Colonic mucosa (tissue), 4 donors: ENCODE results near the gene KLHL17. TPM values are rescaled to one million over a fixed set of nuclear protein-coding genes. Genes with fewer than 3 reads are reported as not detected.

Source experiments
- DNase-seq: peaks from one replicate; pipeline ENCODE4 v3.0.0-alpha.2; 2020
- H3K27ac ChIP-seq: fragments of 200-600 bp; one replicate; pipeline ENCODE4 v1.8.0; 2021
- H3K27me3 ChIP-seq: fragments of 200-600 bp; one replicate; pipeline ENCODE4 v1.8.0; 2021
- H3K36me3 ChIP-seq: fragments of 200-600 bp; one replicate; pipeline ENCODE4 v1.8.0; 2021
- H3K4me1 ChIP-seq: fragments of 200-600 bp; one replicate; pipeline ENCODE4 v1.8.0; 2021; ENCODE audit warnings: mild to moderate bottlenecking
- H3K4me3 ChIP-seq: fragments of 200-600 bp; one replicate; pipeline ENCODE4 v1.8.0; 2021
- H3K9ac ChIP-seq, 2 donors: one replicate each; pipeline ENCODE4 v1.7.0; 2013; ENCODE audit warnings: control low read depth in 2 of 2, low read depth in 2 of 2, low read length in 2 of 2
- H3K9me3 ChIP-seq: fragments of 200-600 bp; one replicate; pipeline ENCODE4 v1.8.0; 2021
- intact Hi-C: fragments of 100-400 bp; cut with DNase I; formaldehyde crosslinking; loops from one replicate; pipeline ENCODE4 v1.14.1; 2022
- total RNA-seq, 2 donors: library from RNA; stranded (reverse); fragmentation: NEBNext Ultra II Directional in 1 of 2; extraction: Animal tissue kit (Norgen Biotek cat#: 25700) in 1 of 2; gene quantifications; one replicate each; pipeline ENCODE4 v1.2.1, GENCODE V29; 2021
- TF ChIP-seq, protein P1 (sequence below): fragments of 200-600 bp; IDR thresholded peaks from one replicate; pipeline ENCODE4 v1.8.0; 2022; ENCODE audit warnings: antibody characterized with exemption, mild to moderate bottlenecking
- donor health status: healthy.
- donor health status: DM: no; HTN: no; CAD: no.
- donor health status: DM: no; HTN: no; CAD: no.

The KLHL17 gene
- total RNA-seq, 2 donors from 2014 or later, result 9.9 to 16.7 TPM

DNA sequence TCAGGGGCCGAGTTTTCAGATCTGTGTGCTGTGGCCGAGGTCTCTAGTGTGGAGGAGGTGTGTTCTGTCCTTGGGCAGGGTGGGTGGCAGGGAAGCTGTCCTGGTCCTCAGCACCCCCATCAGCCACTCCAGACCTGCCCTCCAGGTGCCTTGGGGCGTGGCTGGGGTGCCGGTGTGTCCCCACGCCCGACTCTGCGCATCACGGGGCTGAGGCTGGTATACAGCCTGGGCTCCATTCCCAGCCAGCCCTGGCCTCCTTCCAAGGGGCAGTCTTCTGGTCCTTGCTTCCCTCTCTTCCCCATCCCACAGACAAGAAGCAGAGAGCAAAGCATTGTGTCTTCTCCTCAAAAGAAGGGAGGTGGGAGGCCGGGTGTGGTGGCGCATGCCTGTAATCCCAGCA, 32.6 kb upstream of the KLHL17 start:
- Histone ChIP-seq H3K4me1 (peaks cover 11% of the 10 kb centered on the region), H3K9ac (no peak overlapping the region)

GRCh38 chr1:928825-929661, 31.3 kb upstream of the KLHL17 start:
- Histone ChIP-seq H3K4me3 (no peak overlapping the region), H3K27ac (no peak overlapping the region), H3K9me3 (no peaks in the 10 kb centered on the region), H3K27me3 (peaks cover 78% of the 10 kb centered on the region), H3K4me1 (peaks cover 5% of the 10 kb centered on the region), H3K36me3 (no peaks in the 10 kb centered on the region), H3K9ac (no peak overlapping the region)
- TF ChIP-seq, protein P1, sequence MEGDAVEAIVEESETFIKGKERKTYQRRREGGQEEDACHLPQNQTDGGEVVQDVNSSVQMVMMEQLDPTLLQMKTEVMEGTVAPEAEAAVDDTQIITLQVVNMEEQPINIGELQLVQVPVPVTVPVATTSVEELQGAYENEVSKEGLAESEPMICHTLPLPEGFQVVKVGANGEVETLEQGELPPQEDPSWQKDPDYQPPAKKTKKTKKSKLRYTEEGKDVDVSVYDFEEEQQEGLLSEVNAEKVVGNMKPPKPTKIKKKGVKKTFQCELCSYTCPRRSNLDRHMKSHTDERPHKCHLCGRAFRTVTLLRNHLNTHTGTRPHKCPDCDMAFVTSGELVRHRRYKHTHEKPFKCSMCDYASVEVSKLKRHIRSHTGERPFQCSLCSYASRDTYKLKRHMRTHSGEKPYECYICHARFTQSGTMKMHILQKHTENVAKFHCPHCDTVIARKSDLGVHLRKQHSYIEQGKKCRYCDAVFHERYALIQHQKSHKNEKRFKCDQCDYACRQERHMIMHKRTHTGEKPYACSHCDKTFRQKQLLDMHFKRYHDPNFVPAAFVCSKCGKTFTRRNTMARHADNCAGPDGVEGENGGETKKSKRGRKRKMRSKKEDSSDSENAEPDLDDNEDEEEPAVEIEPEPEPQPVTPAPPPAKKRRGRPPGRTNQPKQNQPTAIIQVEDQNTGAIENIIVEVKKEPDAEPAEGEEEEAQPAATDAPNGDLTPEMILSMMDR, result no peak
- intact Hi-C loops, result no loop called here
- no peak for DNase-seq

More for the DNA sequence above, 32.6 kb upstream of the KLHL17 start:
- Histone ChIP-seq H3K27ac (no peak overlapping the region), H3K9me3 (no peaks in the 10 kb centered on the region), H3K36me3 (no peaks in the 10 kb centered on the region), H3K27me3 (peaks cover 79% of the 10 kb centered on the region), H3K4me3 (no peak overlapping the region)
- no peak for DNase-seq
- intact Hi-C loops, result no loop called here
- TF ChIP-seq, protein P1, result no peak

GRCh38 chr1:929712-930632, 30.4 kb upstream of the KLHL17 start:
- intact Hi-C loops, result no loop called here
- Histone ChIP-seq H3K9me3 (no peaks in the 10 kb centered on the region), H3K27me3 (peaks cover 75% of the 10 kb centered on the region), H3K27ac (no peak overlapping the region), H3K4me1 (peaks cover under 1% of the 10 kb centered on the region), H3K4me3 (no peak overlapping the region), H3K9ac (no peak overlapping the region), H3K36me3 (no peaks in the 10 kb centered on the region)
- DNase-seq, result no peak
- TF ChIP-seq, protein P1, result no peak

DNA sequence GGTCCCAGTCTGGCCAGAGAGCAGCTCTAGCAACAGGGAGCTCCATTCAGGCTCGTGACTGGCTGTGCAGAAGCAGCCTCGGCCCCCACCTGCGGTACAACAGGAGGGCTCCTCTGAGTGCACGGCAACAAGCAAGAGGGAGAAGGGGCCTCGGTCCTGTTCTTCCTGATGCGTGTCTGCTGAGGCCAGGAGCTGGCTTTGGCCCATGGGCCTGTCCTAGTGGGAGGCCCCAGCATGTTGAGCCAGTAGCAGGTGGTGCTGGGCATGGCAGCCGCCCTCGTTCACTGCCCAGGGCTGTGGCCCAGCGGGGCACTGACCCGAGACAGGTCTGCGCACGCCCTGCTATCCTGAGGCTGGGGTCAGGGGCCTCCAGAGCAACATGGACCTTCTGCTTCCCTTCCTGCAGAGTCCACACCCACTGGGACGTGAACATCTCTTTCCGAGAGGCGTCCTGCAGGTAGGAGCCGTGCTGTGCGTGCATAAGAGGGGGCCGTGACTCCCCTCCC, 29.7 kb upstream of the KLHL17 start:
- intact Hi-C loops, result no loop called here
- Histone ChIP-seq H3K9me3 (no peaks in the 10 kb centered on the region), H3K27ac (no peak overlapping the region), H3K27me3 (peaks cover 77% of the 10 kb centered on the region), H3K4me3 (no peak overlapping the region), H3K4me1 (no peaks in the 10 kb centered on the region), H3K36me3 (no peaks in the 10 kb centered on the region), H3K9ac (no peak overlapping the region)
- TF ChIP-seq, protein P1, result no peak
- DNase-seq, result no peak

GRCh38 chr1:931380-932172, 28.8 kb upstream of the KLHL17 start:
- Histone ChIP-seq H3K9me3 (no peaks in the 10 kb centered on the region), H3K4me1 (no peaks in the 10 kb centered on the region), H3K4me3 (no peak overlapping the region), H3K36me3 (no peaks in the 10 kb centered on the region), H3K27me3 (peaks cover 76% of the 10 kb centered on the region), H3K27ac (no peak overlapping the region), H3K9ac (no peak overlapping the region)
- no peak for DNase-seq
- TF ChIP-seq, protein P1, result no peak
- intact Hi-C loops, result no loop called here
